Keratinocyte (primary cell): Measurements from ENCODE around the gene ALPI. TPM values are rescaled to one million over a fixed set of nuclear protein-coding genes. Genes with fewer than 3 reads are reported as not detected.

Source experiments
- DNase-seq: peaks from one replicate; pipeline ENCODE4 v3.0.0-alpha.2; 2011; ENCODE audit warnings: low read depth, missing footprints, low spot score
- FAIRE-seq: peaks from 2 replicates; lab custom pipeline; 2011; peaks lifted over from hg19 to GRCh38; lab: Jason Lieb, UNC
- H2AFZ ChIP-seq: 2 replicates; pipeline ENCODE4 v1.6.0; 2012; ENCODE audit warnings: low read length, control low read depth, inconsistent platforms; ENCODE audit not compliant: control insufficient read depth
- H3K27ac ChIP-seq: 2 replicates; pipeline ENCODE4 v1.5.1; 2011; ENCODE audit warnings: low read length; ENCODE audit not compliant: control insufficient read depth, insufficient read depth
- H3K27me3 ChIP-seq: 3 replicates; pipeline ENCODE4 v1.6.0; 2011; ENCODE audit warnings: low read length; ENCODE audit not compliant: control insufficient read depth, insufficient read depth; ENCODE audit errors: extremely low read depth
- H3K36me3 ChIP-seq, 2 experiments: 2 replicates in 1 of 2; 3 replicates in 1 of 2; pipeline ENCODE4 v1.5.1; 2011; ENCODE audit warnings: low read length in 2 of 2, mild to moderate bottlenecking in 1 of 2; ENCODE audit not compliant: control insufficient read depth in 2 of 2, insufficient read depth in 2 of 2; ENCODE audit errors: extremely low read depth in 1 of 2
- H3K4me1 ChIP-seq: 3 replicates; pipeline ENCODE4 v1.5.1; 2011; ENCODE audit warnings: low read length; ENCODE audit not compliant: control insufficient read depth, insufficient read depth; ENCODE audit errors: extremely low read depth
- H3K4me2 ChIP-seq: 3 replicates; pipeline ENCODE4 v1.6.0; 2011; ENCODE audit warnings: low read depth, low read length; ENCODE audit not compliant: control insufficient read depth, insufficient read depth; ENCODE audit errors: extremely low read depth
- H3K4me3 ChIP-seq, 3 experiments: fragments of 200-600 bp in 1 of 3; sonication (generic) in 1 of 3; 2 replicates in 2 of 3; 3 replicates in 1 of 3; pipeline ENCODE4 v1.5.1; 2011 to 2016; ENCODE audit warnings: low read length in 3 of 3, mild to moderate bottlenecking in 3 of 3, control low read depth in 2 of 3, inconsistent platforms in 1 of 3, low read depth in 1 of 3, mixed read lengths in 1 of 3, mixed run types in 1 of 3, moderate library complexity in 1 of 3; ENCODE audit not compliant: control insufficient read depth in 2 of 3, insufficient read depth in 2 of 3; ENCODE audit errors: extremely low read depth in 1 of 3
- H3K79me2 ChIP-seq: 2 replicates; pipeline ENCODE4 v1.6.0; 2012; ENCODE audit warnings: low read length; ENCODE audit not compliant: control insufficient read depth, insufficient read depth
- H3K9ac ChIP-seq: 3 replicates; pipeline ENCODE4 v1.6.0; 2011; ENCODE audit warnings: low read length; ENCODE audit not compliant: control insufficient read depth, insufficient read depth; ENCODE audit errors: extremely low read depth
- H3K9me1 ChIP-seq: 3 replicates; pipeline ENCODE4 v1.6.0; 2011; ENCODE audit warnings: low read length; ENCODE audit not compliant: control insufficient read depth, insufficient read depth; ENCODE audit errors: extremely low read depth
- H3K9me3 ChIP-seq: 2 replicates; pipeline ENCODE4 v1.5.1; 2012; ENCODE audit warnings: low read depth, low read length; ENCODE audit not compliant: control insufficient read depth
- H4K20me1 ChIP-seq: 3 replicates; pipeline ENCODE4 v1.6.0; 2011; ENCODE audit warnings: low read length; ENCODE audit not compliant: control insufficient read depth, insufficient read depth; ENCODE audit errors: extremely low read depth
- CTCF ChIP-seq, 3 experiments: IDR thresholded peaks in 1 of 3; conservative IDR thresholded peaks in 1 of 3; optimal IDR thresholded peaks in 1 of 3; 2 replicates in 2 of 3; 3 replicates in 1 of 3; pipeline versions ENCODE3 to v1.5.1; 2011; ENCODE audit warnings: low read length in 3 of 3, mild to moderate bottlenecking in 3 of 3, moderate library complexity in 2 of 3, control low read depth in 1 of 3, inconsistent platforms in 1 of 3; ENCODE audit not compliant: insufficient read depth in 2 of 3; ENCODE audit errors: extremely low read depth in 1 of 3
- EZH2 ChIP-seq: IDR thresholded peaks from one replicate; pipeline ENCODE4 v1.6.1; 2012; ENCODE audit warnings: inconsistent platforms, mild to moderate bottlenecking, low read length, moderate library complexity
- dilution Hi-C: fragments of 300-500 bp; cut with MboI; formaldehyde crosslinking; loops from one replicate; pipeline ENCODE4 v1.7.0; 2020; ENCODE audit warnings: low sequenced_read_pairs; ENCODE audit not compliant: extremely low pct_ligation_motif_present
- polyA plus RNA-seq, 5 experiments: library from polyadenylated mRNA; depleted of rRNA in 3 of 5; stranded (reverse) in 3 of 5; stranded (forward) in 1 of 5; unstranded in 1 of 5; fragments of >200 nt; gene quantifications; 1 replicate in 1 of 5; 2 replicates in 3 of 5; 3 replicates in 1 of 5; pipeline versions ENCODE4 v1.2.1 to v1.2.3, GENCODE V29; 2011 to 2012; ENCODE audit warnings: missing spikeins in 2 of 5, low read depth in 1 of 5, low replicate concordance in 1 of 5

ALPI gene
- polyA plus RNA-seq, 1 donor (not counting 4 experiments of a cell fraction or from before 2014, with no cell fraction given), result not detected

- no peaks in the 10 kb centered on the region for H3K9me3 ChIP-seq
- FAIRE-seq (no peak), DNase-seq (no peak)
- TF ChIP-seq CTCF (optimal IDR thresholded peaks at IDR 0.05 in 1 of 3, IDR thresholded peaks at IDR 0.05 in 1 of 3, conservative IDR thresholded peaks at IDR 0.05 in 1 of 3; ENCODE audit: extremely low read depth in 1 of 3, insufficient read depth in 2 of 3, low read length in 3 of 3), result no peak
- TF ChIP-seq EZH2, result no peak
- no peak overlapping the region for H3K9ac ChIP-seq
- H4K20me1 ChIP-seq, result no peaks in the 10 kb centered on the region
- no peaks in the 10 kb centered on the region for H3K36me3 ChIP-seq
- peaks cover 41% of the 10 kb centered on the region for H3K27me3 ChIP-seq
- H3K4me2 ChIP-seq, result no peak overlapping the region
- no peaks in the 10 kb centered on the region for H3K4me1 ChIP-seq
- no peaks in the 10 kb centered on the region for H3K9me1 ChIP-seq
- no peak overlapping the region for H3K27ac ChIP-seq
- dilution Hi-C loops, result no loop called here
- H3K4me3 ChIP-seq, result no peak overlapping the region
- H2AFZ ChIP-seq, result no peak overlapping the region
- H3K79me2 ChIP-seq, result no peaks in the 10 kb centered on the region
These were observed 34.5 kb downstream of the ALPI start for GRCh38 chr2:232490221-232491138.

GRCh38 chr2:232491139-232491780 lies 35.3 kb downstream of the ALPI start:
- Histone ChIP-seq H2AFZ (no peak overlapping the region), H3K36me3 (no peaks in the 10 kb centered on the region), H4K20me1 (no peaks in the 10 kb centered on the region), H3K9me1 (no peaks in the 10 kb centered on the region), H3K27ac (no peak overlapping the region), H3K9ac (no peak overlapping the region), H3K4me2 (no peak overlapping the region), H3K4me1 (no peaks in the 10 kb centered on the region), H3K79me2 (no peaks in the 10 kb centered on the region), H3K9me3 (no peaks in the 10 kb centered on the region), H3K27me3 (peaks cover 33% of the 10 kb centered on the region), H3K4me3 (no peak overlapping the region)
- TF ChIP-seq CTCF (optimal IDR thresholded peaks at IDR 0.05 in 1 of 3, IDR thresholded peaks at IDR 0.05 in 1 of 3, conservative IDR thresholded peaks at IDR 0.05 in 1 of 3; ENCODE audit: extremely low read depth in 1 of 3, insufficient read depth in 2 of 3, low read length in 3 of 3), result no peak
- TF ChIP-seq EZH2, result no peak
- FAIRE-seq (no peak), DNase-seq (no peak)
- dilution Hi-C loops, result no loop called here
